Gastrocnemius medialis (tissue), 4 donors: ENCODE data around the gene OTX2. TPM values are rescaled to one million over a fixed set of nuclear protein-coding genes. Genes with fewer than 3 reads are reported as not detected.

Source experiments
- ATAC-seq, 2 donors: fragments of 150-250 bp; one replicate each; pipeline ENCODE4 v1.9.1; 2016
- DNase-seq, 2 donors: peaks; one replicate each; pipeline ENCODE4 v3.0.0-alpha.2; 2019
- H3K27ac ChIP-seq, 4 donors: fragments of 200-600 bp; sonication (generic); 1 replicate in 1 of 4; 2 replicates in 3 of 4; pipeline ENCODE4 v1.5.1; 2016 to 2018; ENCODE audit warnings: mild to moderate bottlenecking in 2 of 4, moderate library complexity in 1 of 4
- H3K27me3 ChIP-seq, 3 donors: fragments of 200-600 bp; sonication (generic) in 2 of 3; 1 replicate in 1 of 3; 2 replicates in 2 of 3; pipeline versions ENCODE4 v1.5.1 to v1.6.0; 2016 to 2019; ENCODE audit warnings: mild to moderate bottlenecking in 1 of 3, moderate library complexity in 1 of 3
- H3K36me3 ChIP-seq, 2 donors: fragments of 200-600 bp; sonication (generic) in 1 of 2; one replicate each; pipeline ENCODE4 v1.5.1; 2017 to 2018
- H3K4me1 ChIP-seq, 2 donors: fragments of 200-600 bp; sonication (generic) in 1 of 2; one replicate each; pipeline ENCODE4 v1.5.1; 2016 to 2017; ENCODE audit warnings: mild to moderate bottlenecking in 2 of 2
- H3K4me3 ChIP-seq, 4 donors: fragments of 200-600 bp; sonication (generic) in 3 of 4; 1 replicate in 1 of 4; 2 replicates in 3 of 4; pipeline ENCODE4 v1.5.1; 2016 to 2019; ENCODE audit warnings: mild to moderate bottlenecking in 2 of 4
- H3K9me3 ChIP-seq, 3 donors: fragments of 200-600 bp; sonication (generic) in 2 of 3; 1 replicate in 1 of 3; 2 replicates in 2 of 3; pipeline ENCODE4 v1.5.1; 2016 to 2019
- POLR2A ChIP-seq, 2 donors: fragments of 450-650 bp; IDR thresholded peaks; one replicate each; pipeline ENCODE4 v1.6.1; 2017; ENCODE audit warnings: antibody characterized with exemption in 2 of 2, mild to moderate bottlenecking in 2 of 2, moderate library complexity in 2 of 2
- in situ Hi-C, 4 donors: fragments of 200-750 bp; cut with MboI; loops; one replicate each; pipeline versions ENCODE4 v1.15.0 to v1.8.0; 2017; ENCODE audit warnings: low sequenced_read_pairs in 4 of 4
- intact Hi-C: fragments of 100-400 bp; cut with DNase I; formaldehyde crosslinking; loops from one replicate; pipeline ENCODE4 v1.15.1; 2023; ENCODE audit warnings: low total_unique reads
- total RNA-seq, 4 donors: library from RNA; depleted of rRNA; stranded (reverse); fragments of >200 nt; gene quantifications; one replicate each; pipeline versions ENCODE4 v1.1.0 to v1.2.3, GENCODE V29; 2016
- TF ChIP-seq, protein P1 (sequence below), 5 experiments: fragments of 450-650 bp in 3 of 5; fragments of 200-600 bp in 2 of 5; sonication (generic) in 2 of 5; IDR thresholded peaks in 4 of 5; conservative IDR thresholded peaks in 1 of 5; 1 replicate in 4 of 5; 2 replicates in 1 of 5; pipeline ENCODE4 v1.5.1; 2016 to 2019; ENCODE audit warnings: antibody characterized with exemption in 5 of 5, mild to moderate bottlenecking in 3 of 5, moderate library complexity in 3 of 5

The OTX2 gene
- total RNA-seq, 4 donors from 2014 or later = not detected

DNA sequence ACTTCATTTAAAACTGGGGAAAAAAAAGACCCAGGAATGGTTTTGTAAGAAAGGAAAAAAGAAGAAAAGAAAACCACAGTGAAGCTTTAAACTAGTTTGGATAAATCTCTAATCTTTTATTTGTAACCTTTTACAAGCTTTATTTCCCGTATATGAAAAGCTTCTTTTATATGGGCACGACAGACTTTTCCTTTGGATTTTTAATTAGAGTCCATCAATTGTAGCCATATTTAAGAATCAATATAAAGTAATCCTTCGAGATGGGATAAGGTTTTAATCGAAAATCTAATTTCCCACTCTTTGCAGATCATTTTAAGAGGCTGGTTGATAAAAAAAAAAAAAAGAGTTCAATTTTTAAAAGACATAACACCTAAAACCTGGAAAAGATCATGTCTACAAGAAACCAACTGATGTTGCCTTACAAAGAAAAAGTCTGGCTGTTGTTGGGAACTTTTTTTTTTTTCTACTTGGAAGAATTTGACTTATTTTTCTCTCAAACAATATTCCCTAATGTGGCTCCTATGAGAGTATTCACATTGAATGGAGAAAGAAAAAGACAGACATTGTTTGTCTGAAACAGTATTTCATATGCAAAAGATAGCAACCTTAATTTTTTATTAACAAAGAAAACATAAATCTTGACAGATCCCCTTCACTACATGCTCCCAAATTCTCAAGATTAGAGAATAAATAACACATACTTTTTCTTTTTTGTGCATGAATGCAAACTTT is 4.9 kb upstream of the OTX2 start:
- H3K27me3 ChIP-seq = peaks cover 82 to 97% (median 88%) of the 10 kb centered on the region in 3 donors
- TF ChIP-seq POLR2A (IDR thresholded peaks at IDR 0.05) = no peak
- TF ChIP-seq, protein P1, sequence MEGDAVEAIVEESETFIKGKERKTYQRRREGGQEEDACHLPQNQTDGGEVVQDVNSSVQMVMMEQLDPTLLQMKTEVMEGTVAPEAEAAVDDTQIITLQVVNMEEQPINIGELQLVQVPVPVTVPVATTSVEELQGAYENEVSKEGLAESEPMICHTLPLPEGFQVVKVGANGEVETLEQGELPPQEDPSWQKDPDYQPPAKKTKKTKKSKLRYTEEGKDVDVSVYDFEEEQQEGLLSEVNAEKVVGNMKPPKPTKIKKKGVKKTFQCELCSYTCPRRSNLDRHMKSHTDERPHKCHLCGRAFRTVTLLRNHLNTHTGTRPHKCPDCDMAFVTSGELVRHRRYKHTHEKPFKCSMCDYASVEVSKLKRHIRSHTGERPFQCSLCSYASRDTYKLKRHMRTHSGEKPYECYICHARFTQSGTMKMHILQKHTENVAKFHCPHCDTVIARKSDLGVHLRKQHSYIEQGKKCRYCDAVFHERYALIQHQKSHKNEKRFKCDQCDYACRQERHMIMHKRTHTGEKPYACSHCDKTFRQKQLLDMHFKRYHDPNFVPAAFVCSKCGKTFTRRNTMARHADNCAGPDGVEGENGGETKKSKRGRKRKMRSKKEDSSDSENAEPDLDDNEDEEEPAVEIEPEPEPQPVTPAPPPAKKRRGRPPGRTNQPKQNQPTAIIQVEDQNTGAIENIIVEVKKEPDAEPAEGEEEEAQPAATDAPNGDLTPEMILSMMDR (IDR thresholded peaks at IDR 0.05 in 4 of 5, conservative IDR thresholded peaks at IDR 0.05 in 1 of 5) = no peak
- in situ Hi-C loops (no loop called here), intact Hi-C loops (no loop called here)
- H3K9me3 ChIP-seq = no peaks in the 10 kb centered on the region
- no peak for ATAC-seq
- DNase-seq = no peak
- H3K27ac ChIP-seq = no peak overlapping the region
- no peaks in the 10 kb centered on the region for H3K36me3 ChIP-seq
- H3K4me1 ChIP-seq = no peaks in the 10 kb centered on the region
- H3K4me3 ChIP-seq = no peak overlapping the region

DNA sequence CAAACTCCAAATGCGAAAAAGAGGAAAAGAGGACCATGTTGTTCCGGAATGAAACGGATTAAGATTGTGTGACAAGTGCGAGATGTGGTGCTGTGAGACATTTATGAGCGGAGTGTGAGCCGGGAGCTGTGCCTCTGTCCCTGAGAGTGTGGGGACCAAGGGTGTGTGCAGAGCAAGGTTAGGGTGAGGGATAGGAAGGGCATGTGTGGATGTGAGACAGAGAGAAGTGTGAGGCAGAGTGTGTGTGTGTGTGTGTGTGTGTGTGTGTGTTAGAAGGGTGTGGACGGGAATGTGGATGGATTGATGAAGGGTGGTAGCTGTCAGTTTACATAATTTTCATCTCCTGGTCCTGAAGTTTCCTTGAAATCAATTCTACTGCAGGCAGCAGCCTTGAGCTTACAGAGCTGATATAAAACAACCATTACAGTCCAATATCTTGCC is 4.3 kb upstream of the OTX2 start:
- TF ChIP-seq POLR2A (IDR thresholded peaks at IDR 0.05) = no peak
- TF ChIP-seq, protein P1 (IDR thresholded peaks at IDR 0.05 in 4 of 5, conservative IDR thresholded peaks at IDR 0.05 in 1 of 5) = no peak
- ATAC-seq (no peak), DNase-seq (no peak)
- Histone ChIP-seq H3K4me1 (peaks cover 0 to 2% of the 10 kb centered on the region in 2 donors), H3K36me3 (no peaks in the 10 kb centered on the region), H3K27me3 (peaks cover 87 to 98% (median 91%) of the 10 kb centered on the region in 3 donors), H3K4me3 (no peak overlapping the region), H3K27ac (no peak overlapping the region), H3K9me3 (no peaks in the 10 kb centered on the region)
- in situ Hi-C loops = no loop called here
- intact Hi-C loops = no loop called here

DNA sequence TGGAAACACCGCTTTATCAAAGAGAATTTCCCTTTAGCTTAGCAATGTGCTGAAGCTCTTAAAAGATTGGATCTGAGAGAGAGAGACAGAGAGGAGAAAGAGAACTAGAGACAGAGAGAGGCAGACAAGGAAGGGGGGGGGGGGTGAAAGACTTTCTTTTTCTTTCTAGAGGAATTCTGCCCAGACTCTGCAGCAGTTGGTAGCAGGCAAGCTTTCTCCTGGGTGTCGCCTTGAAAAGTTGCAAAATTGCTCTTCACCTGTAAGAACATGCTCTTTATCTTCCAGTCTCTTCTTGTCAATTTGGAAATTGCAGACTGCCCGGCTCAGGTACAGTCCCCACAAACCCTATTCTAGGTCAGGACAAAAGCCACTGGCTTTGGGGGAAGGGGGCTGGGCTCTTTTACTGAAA is 2.9 kb upstream of the OTX2 start:
- ATAC-seq (no peak), DNase-seq (no peak)
- intact Hi-C loops = no loop called here
- H3K36me3 ChIP-seq = no peaks in the 10 kb centered on the region
- no peak overlapping the region for H3K27ac ChIP-seq
- no peak overlapping the region for H3K4me3 ChIP-seq
- H3K27me3 ChIP-seq = peaks cover 93 to 100% (median 99%) of the 10 kb centered on the region in 3 donors
- no peak for TF ChIP-seq POLR2A (IDR thresholded peaks at IDR 0.05)
- TF ChIP-seq, protein P1 (IDR thresholded peaks at IDR 0.05 in 4 of 5, conservative IDR thresholded peaks at IDR 0.05 in 1 of 5) = no peak
- in situ Hi-C loops = no loop called here
- no peaks in the 10 kb centered on the region for H3K9me3 ChIP-seq
- peaks cover 5 to 14% of the 10 kb centered on the region in 2 donors for H3K4me1 ChIP-seq

DNA sequence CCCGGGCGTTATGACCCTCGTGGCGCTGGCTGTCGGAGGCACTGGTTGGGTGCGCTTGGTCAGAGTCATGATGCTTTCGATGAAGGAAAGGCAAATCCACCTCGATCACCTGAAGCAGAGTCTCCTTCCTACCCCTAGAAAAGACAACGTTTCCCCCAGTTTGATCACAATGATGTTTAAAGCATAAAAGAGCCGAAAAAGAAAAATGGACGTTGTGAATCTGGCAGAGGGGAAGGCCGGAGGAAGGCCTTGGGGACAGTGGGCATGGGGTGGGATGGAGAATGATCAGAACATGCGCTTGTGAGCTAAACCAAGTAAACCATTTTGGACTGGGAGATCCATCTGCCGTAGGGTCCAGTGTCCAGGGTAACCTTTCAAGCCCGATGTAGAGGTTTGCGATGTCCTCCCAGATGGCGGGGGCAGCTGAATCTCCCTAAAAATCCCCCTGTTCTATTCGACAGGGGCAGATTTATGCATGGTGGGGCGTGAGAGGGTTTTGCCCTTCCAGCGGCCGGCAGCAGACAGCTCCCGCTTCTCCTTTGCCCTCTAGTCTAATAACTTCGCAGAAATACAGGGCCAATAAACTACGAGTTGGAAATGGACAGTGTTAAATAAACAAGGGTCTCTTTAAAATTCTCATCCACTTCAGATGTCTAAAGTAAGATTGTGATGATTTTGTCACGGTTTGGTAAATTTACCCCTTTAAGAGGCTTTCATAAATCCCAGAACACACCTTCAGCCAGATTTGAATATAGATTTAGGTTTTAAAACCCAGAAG is 2.3 kb upstream of the OTX2 start:
- intact Hi-C loops = no loop called here
- H3K4me3 ChIP-seq = no peak overlapping the region
- H3K27me3 ChIP-seq = peaks cover 93 to 99% (median 98%) of the 10 kb centered on the region in 3 donors
- in situ Hi-C loops = no loop called here
- no peaks in the 10 kb centered on the region for H3K9me3 ChIP-seq
- DNase-seq (no peak), ATAC-seq (no peak)
- TF ChIP-seq, protein P1 (IDR thresholded peaks at IDR 0.05 in 4 of 5, conservative IDR thresholded peaks at IDR 0.05 in 1 of 5) = no peak
- TF ChIP-seq POLR2A (IDR thresholded peaks at IDR 0.05) = no peak
- peaks cover 11 to 16% of the 10 kb centered on the region in 2 donors for H3K4me1 ChIP-seq
- H3K27ac ChIP-seq = no peak overlapping the region
- H3K36me3 ChIP-seq = no peaks in the 10 kb centered on the region
